Lung (tissue), 12 donors: ENCODE data around the gene DNAJC4. TPM values are rescaled to one million over a fixed set of nuclear protein-coding genes. Genes with fewer than 3 reads are reported as not detected.
A peak's percentile ranks its signal among the peaks of the same experiment; 100 is the strongest.

ENCODE experiments used
- ATAC-seq: fragments of 200-7000 bp; cut with Tn5 transposase; one replicate; pipeline ENCODE4 v1.9.1; 2020; ENCODE audit warnings: moderate number of reproducible peaks; ENCODE audit not compliant: insufficient read depth, low FRiP score
- DNase-seq, 3 donors: peaks; one replicate each; pipeline ENCODE4 v3.0.0-alpha.2; 2013 to 2017
- H3K27ac ChIP-seq, 2 donors: one replicate each; pipeline ENCODE4 v1.5.1; 2013; ENCODE audit warnings: mild to moderate bottlenecking in 2 of 2, moderate library complexity in 2 of 2, control low read depth in 1 of 2, inconsistent platforms in 1 of 2, low read depth in 1 of 2, low read length in 1 of 2
- H3K27me3 ChIP-seq, 3 donors: one replicate each; pipeline ENCODE4 v1.5.1; 2013; ENCODE audit warnings: low read length in 2 of 3; ENCODE audit not compliant: control insufficient read depth in 3 of 3, insufficient read depth in 3 of 3
- H3K36me3 ChIP-seq, 4 donors: one replicate each; pipeline ENCODE4 v1.5.1; 2013; ENCODE audit warnings: low read length in 4 of 4, mild to moderate bottlenecking in 1 of 4, moderate library complexity in 1 of 4; ENCODE audit not compliant: control insufficient read depth in 4 of 4, insufficient read depth in 4 of 4
- H3K4me1 ChIP-seq, 5 donors: one replicate each; pipeline ENCODE4 v1.5.1; 2013; ENCODE audit warnings: low read length in 5 of 5, mild to moderate bottlenecking in 2 of 5, moderate library complexity in 1 of 5; ENCODE audit not compliant: control insufficient read depth in 5 of 5, insufficient read depth in 5 of 5
- H3K4me3 ChIP-seq: one replicate; pipeline ENCODE4 v1.5.1; 2013; ENCODE audit warnings: mild to moderate bottlenecking, control low read depth, moderate library complexity
- H3K9ac ChIP-seq, 2 donors: one replicate each; pipeline ENCODE4 v1.5.1; 2013; ENCODE audit warnings: low read length in 2 of 2, control low read depth in 1 of 2; ENCODE audit not compliant: insufficient read depth in 1 of 2
- H3K9me3 ChIP-seq, 4 donors: one replicate each; pipeline ENCODE4 v1.5.1; 2013; ENCODE audit warnings: low read length in 3 of 4, mild to moderate bottlenecking in 1 of 4, moderate library complexity in 1 of 4; ENCODE audit not compliant: control insufficient read depth in 4 of 4, insufficient read depth in 3 of 4
- WGBS, 2 donors: extraction: QIAGEN DNeasy Blood & Tissue Kit; methylation state at CpG; one replicate each; pipeline ENCODE4 v1.1.7; 2013; 5-methylcytosine and 5-hydroxymethylcytosine counted together
- polyA plus RNA-seq, 2 donors: library from polyadenylated mRNA; stranded (reverse); fragments of 200-250 nt; gene quantifications; one replicate each; pipeline ENCODE4 v1.2.1, GENCODE V29; 2013
- total RNA-seq, 2 donors: library from RNA; depleted of rRNA in 1 of 2; stranded (reverse); fragments of >200 nt in 1 of 2; gene quantifications; one replicate each; pipeline ENCODE4 v1.2.1, GENCODE V29; 2014 to 2021
- TF ChIP-seq, protein P1 (sequence below): IDR thresholded peaks from 2 replicates; pipeline ENCODE4 v1.5.1; 2012; ENCODE audit warnings: mild to moderate bottlenecking; ENCODE audit errors: control extremely low read depth, extremely low read depth
- donor health status: control.
- donor health status: control.
- donor health status: Bipolar disorder and iron deficiency.
- donor health status: healthy.
- donor health status: DM: yes; HTN: yes; CAD: no.

Gene DNAJC4
- total and polyA plus RNA-seq, 4 donors: 22.7 to 58.4 (median 34.4) TPM

DNA sequence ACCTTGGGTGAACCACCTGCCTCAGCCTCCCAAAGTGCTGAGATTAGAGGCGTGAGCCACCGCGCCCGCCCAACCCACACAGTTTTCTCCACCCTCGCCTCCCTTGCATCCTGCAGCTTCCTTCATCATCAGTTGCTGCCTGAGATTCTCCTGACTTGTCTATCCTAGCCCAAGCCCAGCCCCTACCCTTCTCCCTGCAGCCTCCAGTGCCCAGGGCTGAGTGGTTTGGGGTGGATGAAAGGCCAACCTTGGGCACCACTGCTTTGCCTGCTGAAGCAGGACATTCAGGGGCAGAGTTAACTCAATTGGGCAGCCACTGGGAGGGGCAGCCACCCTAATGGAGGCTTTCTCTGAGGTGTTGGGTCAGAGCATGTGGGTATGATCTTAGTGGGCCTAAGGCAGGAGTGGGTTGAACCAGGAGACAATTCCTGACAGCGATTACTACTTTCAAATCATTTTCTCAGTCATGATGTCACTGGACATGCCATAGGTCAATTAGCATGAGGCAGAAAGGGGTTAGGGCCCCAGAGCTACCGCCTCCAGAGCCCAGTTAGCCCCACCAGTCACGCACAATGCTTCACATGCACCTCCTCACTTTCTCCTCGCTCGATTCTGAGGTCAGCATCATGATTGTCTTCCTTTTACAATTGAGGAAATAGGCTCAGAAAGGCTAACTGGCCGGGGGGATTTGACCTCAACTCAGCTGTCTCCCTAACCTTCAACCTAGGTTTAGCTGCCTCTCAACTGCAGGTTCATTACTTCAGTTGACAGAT, 9.5 kb downstream of the DNAJC4 start:
- TF ChIP-seq, protein P1, sequence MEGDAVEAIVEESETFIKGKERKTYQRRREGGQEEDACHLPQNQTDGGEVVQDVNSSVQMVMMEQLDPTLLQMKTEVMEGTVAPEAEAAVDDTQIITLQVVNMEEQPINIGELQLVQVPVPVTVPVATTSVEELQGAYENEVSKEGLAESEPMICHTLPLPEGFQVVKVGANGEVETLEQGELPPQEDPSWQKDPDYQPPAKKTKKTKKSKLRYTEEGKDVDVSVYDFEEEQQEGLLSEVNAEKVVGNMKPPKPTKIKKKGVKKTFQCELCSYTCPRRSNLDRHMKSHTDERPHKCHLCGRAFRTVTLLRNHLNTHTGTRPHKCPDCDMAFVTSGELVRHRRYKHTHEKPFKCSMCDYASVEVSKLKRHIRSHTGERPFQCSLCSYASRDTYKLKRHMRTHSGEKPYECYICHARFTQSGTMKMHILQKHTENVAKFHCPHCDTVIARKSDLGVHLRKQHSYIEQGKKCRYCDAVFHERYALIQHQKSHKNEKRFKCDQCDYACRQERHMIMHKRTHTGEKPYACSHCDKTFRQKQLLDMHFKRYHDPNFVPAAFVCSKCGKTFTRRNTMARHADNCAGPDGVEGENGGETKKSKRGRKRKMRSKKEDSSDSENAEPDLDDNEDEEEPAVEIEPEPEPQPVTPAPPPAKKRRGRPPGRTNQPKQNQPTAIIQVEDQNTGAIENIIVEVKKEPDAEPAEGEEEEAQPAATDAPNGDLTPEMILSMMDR: no peak
- DNase-seq (peak in 2 of 3 donors; percentile 22 to 24), ATAC-seq (no peak)
- Histone ChIP-seq H3K4me3 (no peak overlapping the region), H3K36me3 (peaks cover 0 to 23% (median 6%) of the 10 kb centered on the region in 4 donors), H3K27ac (peak overlapping the region; percentile 92 to 96), H3K27me3 (no peaks in the 10 kb centered on the region), H3K9me3 (no peaks in the 10 kb centered on the region), H3K4me1 (peaks cover 0 to 27% (median 19%) of the 10 kb centered on the region in 5 donors), H3K9ac (peak overlapping the region; percentile 61 to 92)
- 62 to 69% methylated on average over 11 of the region's 11 CpGs for WGBS, 2 donors

DNA sequence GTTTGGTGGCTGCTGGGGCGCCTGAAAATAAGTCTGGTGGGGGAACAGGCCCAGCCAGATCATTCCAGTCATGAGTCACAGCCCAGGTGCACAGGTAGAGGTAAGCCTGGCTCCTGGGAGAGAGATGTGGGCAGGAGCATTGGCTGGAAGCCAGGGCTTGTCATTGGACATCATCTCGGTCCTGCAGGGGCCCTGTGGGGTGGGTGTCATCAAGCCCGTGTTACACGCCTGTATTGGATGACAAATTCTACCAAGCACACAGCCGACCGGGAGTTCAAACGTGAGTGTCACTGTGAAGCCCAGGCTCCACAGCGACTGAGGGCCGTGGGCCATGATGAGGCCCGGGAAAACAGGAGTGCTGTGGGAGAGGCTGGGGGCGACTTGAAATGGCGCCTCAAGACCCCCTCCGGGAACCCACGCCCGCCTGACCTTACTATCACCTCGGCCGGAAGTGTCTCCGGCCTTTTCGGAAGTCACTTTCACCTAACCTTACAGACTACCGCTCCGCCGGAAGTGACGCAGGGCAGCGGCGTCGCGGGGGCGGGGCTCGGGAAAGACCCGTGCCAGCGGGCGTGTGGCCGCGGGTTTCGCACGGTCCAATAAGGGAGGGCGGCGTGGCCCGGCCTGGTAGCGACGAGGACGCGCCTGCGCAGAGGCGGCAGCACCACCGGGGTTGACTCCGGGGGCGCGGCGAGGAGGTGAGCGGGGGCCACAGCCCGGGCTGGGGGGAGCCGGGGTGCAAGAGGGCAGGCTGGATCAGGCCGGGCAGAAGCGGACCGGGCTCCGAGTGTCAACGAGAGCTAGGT, 10.3 kb downstream of the DNAJC4 start, which contains the start of gene FKBP2:
TSS of gene FKBP2 (plus strand) at position 661 of the 806 bp plus-strand sequence. CDS start 1,293 bp downstream, outside the sequence.
- no peaks in the 10 kb centered on the region for H3K9me3 ChIP-seq
- WGBS, 2 donors: 1 to 2% methylated on average over 58 of the region's 58 CpGs
- no peaks in the 10 kb centered on the region for H3K27me3 ChIP-seq
- DNase-seq (peak; percentile 98 to 99 (median 99)), ATAC-seq (peak; percentile 80)
- TF ChIP-seq, protein P1: no peak
- H3K27ac ChIP-seq: peak within 1 kb of the TSS; percentile 95 to 96
- H3K4me1 ChIP-seq: peaks cover 0 to 26% (median 19%) of the 10 kb centered on the region in 5 donors
- peak within 1 kb of the TSS; percentile 75 for H3K4me3 ChIP-seq
- peak within 1 kb of the TSS; percentile 61 to 92 for H3K9ac ChIP-seq
- H3K36me3 ChIP-seq: peaks cover 0 to 23% (median 6%) of the 10 kb centered on the region in 4 donors

DNA sequence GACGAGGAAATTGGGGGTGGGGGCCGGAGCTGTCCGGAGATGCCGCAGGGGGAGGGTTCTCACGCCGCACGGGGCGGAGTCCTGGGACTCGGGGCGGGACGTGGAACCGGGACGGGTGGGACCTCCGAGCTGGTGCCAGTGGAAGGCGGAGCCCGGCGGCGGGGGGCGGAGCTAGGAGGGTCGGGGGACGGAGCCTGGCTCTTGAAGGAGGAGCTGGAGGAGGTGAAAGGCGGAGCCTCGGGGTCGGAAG, 10.8 kb downstream of the DNAJC4 start:
- DNase-seq (peak in 2 of 3 donors; percentile 100), ATAC-seq (no peak)
- Histone ChIP-seq H3K36me3 (peaks cover 0 to 23% (median 6%) of the 10 kb centered on the region in 4 donors), H3K4me1 (peaks cover 0 to 24% (median 20%) of the 10 kb centered on the region in 5 donors), H3K27ac (peak overlapping the region; percentile 92 to 96), H3K9ac (peak overlapping the region in 1 of 2 donors; percentile 61), H3K9me3 (no peaks in the 10 kb centered on the region), H3K27me3 (no peaks in the 10 kb centered on the region), H3K4me3 (peak overlapping the region; percentile 61)
- TF ChIP-seq, protein P1: no peak
- WGBS, 2 donors: 1% methylated on average over 24 of the region's 24 CpGs
